Hepatocyte (in vitro differentiated cells): Measurements from ENCODE around the gene RUNDC1.

Experiments used
- CTCF ChIP-seq: fragments of 200-600 bp; sonication (generic); IDR thresholded peaks from 2 replicates; pipeline ENCODE4 v1.5.1; 2016; ENCODE audit warnings: antibody characterized with exemption, mild to moderate bottlenecking; ENCODE audit not compliant: poor library complexity
- EZH2 ChIP-seq: fragments of 200-600 bp; sonication (generic); IDR thresholded peaks from 2 replicates; pipeline ENCODE4 v1.6.1; 2016; ENCODE audit warnings: antibody characterized with exemption, mild to moderate bottlenecking, borderline replicate concordance
- EZH2phosphoT487 ChIP-seq: fragments of 200-600 bp; sonication (generic); IDR thresholded peaks from one replicate; pipeline ENCODE4 v1.6.1; 2018; ENCODE audit warnings: antibody characterized with exemption, mild to moderate bottlenecking, low read depth, moderate library complexity; ENCODE audit not compliant: unreplicated experiment, severe bottlenecking

GRCh38 chr17:43025290-43025657 is 44.9 kb downstream of the RUNDC1 start:
- TF ChIP-seq CTCF (no peak), EZH2phosphoT487 (no peak), EZH2 (no peak)
